Neuronal stem cell (in vitro differentiated cells): ENCODE results near the gene CASTOR1.
A peak's percentile ranks its signal among the peaks of the same experiment; 100 is the strongest.

Source experiments
- DNase-seq: peaks from one replicate; pipeline ENCODE4 v3.0.0-alpha.2; 2013; ENCODE audit warnings: low spot score
- H2AFZ ChIP-seq: one replicate; pipeline ENCODE4 v1.6.1; 2013; ENCODE audit warnings: mild to moderate bottlenecking, low read length, inconsistent platforms
- H2AK5ac ChIP-seq: 2 replicates; pipeline ENCODE4 v1.6.1; 2013; ENCODE audit warnings: low read depth, mild to moderate bottlenecking, inconsistent platforms, low read length, moderate library complexity, mixed read lengths
- H2BK120ac ChIP-seq: 2 replicates; pipeline ENCODE4 v1.6.1; 2013; ENCODE audit warnings: low read depth, mild to moderate bottlenecking, inconsistent platforms, low read length, moderate library complexity, mixed read lengths
- H2BK12ac ChIP-seq: one replicate; pipeline ENCODE4 v1.6.1; 2013; ENCODE audit warnings: low read length, inconsistent platforms
- H2BK15ac ChIP-seq: 2 replicates; pipeline ENCODE4 v1.6.1; 2013; ENCODE audit warnings: mild to moderate bottlenecking, low read length, inconsistent platforms, mixed read lengths
- H2BK5ac ChIP-seq: one replicate; pipeline ENCODE4 v1.6.1; 2013; ENCODE audit warnings: inconsistent platforms, mild to moderate bottlenecking, low read length, moderate library complexity
- H3K14ac ChIP-seq: one replicate; pipeline ENCODE4 v1.6.1; 2013; ENCODE audit warnings: low read length, inconsistent platforms
- H3K18ac ChIP-seq: 2 replicates; pipeline ENCODE4 v1.6.1; 2013; ENCODE audit warnings: low read length, inconsistent platforms
- H3K23ac ChIP-seq: 2 replicates; pipeline ENCODE4 v1.6.1; 2013; ENCODE audit warnings: low read depth, mild to moderate bottlenecking, mixed read lengths, low read length, inconsistent platforms; ENCODE audit not compliant: poor library complexity
- H3K27ac ChIP-seq: replicated peaks from 3 replicates; pipeline ENCODE4 v1.5.1; 2013; ENCODE audit warnings: low read length, inconsistent platforms
- H3K27me3 ChIP-seq, 3 experiments: 2 replicates each; pipeline ENCODE4 v1.6.1; 2013; ENCODE audit warnings: low read length in 3 of 3, mild to moderate bottlenecking in 2 of 3, inconsistent platforms in 1 of 3, low read depth in 1 of 3, mixed read lengths in 1 of 3, moderate library complexity in 1 of 3; ENCODE audit not compliant: control insufficient read depth in 3 of 3, insufficient read depth in 3 of 3
- H3K36me3 ChIP-seq, 2 donors: replicated peaks in 1 of 2; 2 replicates each; pipeline ENCODE4 v1.6.1; 2013; ENCODE audit warnings: low read length in 2 of 2; ENCODE audit not compliant: control insufficient read depth in 2 of 2, insufficient read depth in 2 of 2
- H3K4ac ChIP-seq: 2 replicates; pipeline ENCODE4 v1.6.1; 2013; ENCODE audit warnings: inconsistent platforms, mild to moderate bottlenecking, low read length, moderate library complexity
- H3K4me1 ChIP-seq, 2 donors: 1 replicate in 1 of 2; 2 replicates in 1 of 2; pipeline ENCODE4 v1.6.1; 2013; ENCODE audit warnings: low read length in 2 of 2, low read depth in 1 of 2; ENCODE audit not compliant: control insufficient read depth in 2 of 2, insufficient read depth in 1 of 2
- H3K4me2 ChIP-seq: one replicate; pipeline ENCODE4 v1.6.1; 2013; ENCODE audit warnings: mild to moderate bottlenecking, low read length, inconsistent platforms; ENCODE audit not compliant: insufficient read depth, poor library complexity, severe bottlenecking
- H3K4me3 ChIP-seq, 2 donors: 2 replicates each; pipeline ENCODE4 v1.5.1; 2013; ENCODE audit warnings: low read length in 2 of 2, mild to moderate bottlenecking in 2 of 2, inconsistent platforms in 1 of 2, moderate library complexity in 1 of 2
- H3K79me1 ChIP-seq: one replicate; pipeline ENCODE4 v1.6.1; 2013; ENCODE audit warnings: low read depth, mild to moderate bottlenecking, inconsistent platforms, low read length, moderate library complexity
- H3K9ac ChIP-seq: one replicate; pipeline ENCODE4 v1.6.1; 2013; ENCODE audit warnings: mild to moderate bottlenecking, low read depth, low read length, inconsistent platforms; ENCODE audit not compliant: poor library complexity
- H3K9me3 ChIP-seq, 2 donors: replicated peaks in 1 of 2; 2 replicates each; pipeline versions ENCODE3 to v1.6.1; 2013; ENCODE audit warnings: low read length in 2 of 2, mild to moderate bottlenecking in 2 of 2, inconsistent platforms in 1 of 2, low read depth in 1 of 2, mixed read lengths in 1 of 2, moderate library complexity in 1 of 2; ENCODE audit not compliant: control insufficient read depth in 2 of 2, insufficient read depth in 1 of 2
- H4K8ac ChIP-seq: one replicate; pipeline ENCODE4 v1.6.1; 2013; ENCODE audit warnings: low read depth, mild to moderate bottlenecking, inconsistent platforms, low read length, moderate library complexity
- H4K91ac ChIP-seq: one replicate; pipeline ENCODE4 v1.6.1; 2013; ENCODE audit warnings: low read length, low read depth, mild to moderate bottlenecking, inconsistent platforms; ENCODE audit not compliant: poor library complexity
- WGBS, 2 donors: extraction: QIAGEN DNeasy Blood & Tissue Kit; methylation state at CpG; one replicate each; pipeline ENCODE4 v1.1.7; 2013; ENCODE audit warnings: missing lambda C conversion rate in 2 of 2, mixed read lengths in 1 of 2; ENCODE audit not compliant: insufficient read length in 2 of 2, insufficient replicate concordance in 1 of 2; ENCODE audit errors: extremely low coverage in 2 of 2; 5-methylcytosine and 5-hydroxymethylcytosine counted together

Gene CASTOR1

GRCh38 chr22:30288419-30289140, 725 bp downstream of the CASTOR1 start:
- H3K14ac ChIP-seq, result peak overlapping the region; percentile 14
- H3K79me1 ChIP-seq, result no peaks in the 10 kb centered on the region
- no peak overlapping the region for H2BK120ac ChIP-seq
- no peak overlapping the region for H3K4ac ChIP-seq
- peak overlapping the region; percentile 99 for H2AFZ ChIP-seq
- no peak overlapping the region for H2BK12ac ChIP-seq
- peak overlapping the region; percentile 93 for H2BK15ac ChIP-seq
- no peaks in the 10 kb centered on the region for H3K9me3 ChIP-seq
- peaks cover 0 to 6% (median 0%) of the 10 kb centered on the region in 3 experiments for H3K27me3 ChIP-seq
- H3K27ac ChIP-seq, result no peak overlapping the region
- peak overlapping the region; percentile 96 for H3K18ac ChIP-seq
- no peak overlapping the region for H4K8ac ChIP-seq
- H3K4me3 ChIP-seq, result peak overlapping the region; percentile 63 to 90
- H3K23ac ChIP-seq, result peak overlapping the region; percentile 58
- peak overlapping the region; percentile 26 for H2BK5ac ChIP-seq
- H3K4me2 ChIP-seq, result peak overlapping the region; percentile 99
- H3K9ac ChIP-seq, result peak overlapping the region; percentile 87
- peak; percentile 8 for DNase-seq
- H3K36me3 ChIP-seq, result peaks cover 5 to 7% of the 10 kb centered on the region in 2 donors
- WGBS, 2 donors, result no CpG with 5 or more reads among the region's 27 CpGs
- peak overlapping the region; percentile 48 for H2AK5ac ChIP-seq
- peaks cover 15 to 18% of the 10 kb centered on the region in 2 donors for H3K4me1 ChIP-seq
- no peak overlapping the region for H4K91ac ChIP-seq

GRCh38 chr22:30287648-30288418, 1.5 kb downstream of the CASTOR1 start:
- Histone ChIP-seq H3K36me3 (peaks cover 0 to 2% of the 10 kb centered on the region in 2 donors), H3K4me3 (peak overlapping the region in 1 of 2 donors; percentile 63), H4K8ac (no peak overlapping the region), H3K9me3 (no peaks in the 10 kb centered on the region), H2AK5ac (peak overlapping the region; percentile 98), H2AFZ (peak overlapping the region; percentile 56), H3K79me1 (no peaks in the 10 kb centered on the region), H4K91ac (no peak overlapping the region), H3K4me1 (peaks cover 15 to 18% of the 10 kb centered on the region in 2 donors), H3K18ac (no peak overlapping the region), H3K4ac (no peak overlapping the region), H3K4me2 (peak overlapping the region; percentile 99), H2BK120ac (no peak overlapping the region), H3K27ac (peak overlapping the region; percentile 9), H2BK5ac (no peak overlapping the region), H3K9ac (peak overlapping the region; percentile 56), H3K23ac (no peak overlapping the region), H2BK12ac (no peak overlapping the region), H3K27me3 (peaks cover 0 to 6% (median 0%) of the 10 kb centered on the region in 3 experiments), H3K14ac (no peak overlapping the region), H2BK15ac (peak overlapping the region; percentile 55)
- WGBS, 2 donors, result no CpG with 5 or more reads among the region's 5 CpGs
- DNase-seq, result peak; percentile 80

GRCh38 chr22:30286813-30287647, 2.3 kb downstream of the CASTOR1 start:
- Histone ChIP-seq H3K9me3 (no peaks in the 10 kb centered on the region), H3K4me2 (no peak overlapping the region), H2AK5ac (peak overlapping the region; percentile 98), H3K27ac (no peak overlapping the region), H2BK120ac (peak overlapping the region; percentile 52), H2BK15ac (peak overlapping the region; percentile 55), H3K14ac (no peak overlapping the region), H2BK12ac (peak overlapping the region; percentile 59), H2BK5ac (peak overlapping the region; percentile 56), H4K91ac (no peak overlapping the region), H4K8ac (no peak overlapping the region), H3K36me3 (no peaks in the 10 kb centered on the region), H2AFZ (no peak overlapping the region), H3K4me1 (peaks cover 15 to 18% of the 10 kb centered on the region in 2 donors), H3K9ac (peak overlapping the region; percentile 56), H3K27me3 (peaks cover 0 to 6% (median 0%) of the 10 kb centered on the region in 3 experiments), H3K79me1 (no peaks in the 10 kb centered on the region), H3K18ac (peak overlapping the region; percentile 23), H3K23ac (peak overlapping the region; percentile 76), H3K4ac (no peak overlapping the region), H3K4me3 (no peak overlapping the region)
- no CpG with 5 or more reads among the region's 31 CpGs for WGBS, 2 donors
- DNase-seq, result peak; percentile 62
